Common myeloid progenitor, CD34-positive (primary cell): ENCODE results near the gene DNAH8. TPM values are rescaled to one million over a fixed set of nuclear protein-coding genes. Genes with fewer than 3 reads are reported as not detected.
A peak's percentile ranks its signal among the peaks of the same experiment; 100 is the strongest.

Source experiments
- CTCF ChIA-PET: fragments of 350-600 bp; sonication (Branson Sonifier 250); formaldehyde crosslinking; loops from one replicate; lab custom pipeline; 2021; ENCODE audit warnings: antibody characterized with exemption; lab: Charles Lee
- POLR2A ChIA-PET: fragments of 350-600 bp; sonication (Branson Sonifier 250); formaldehyde crosslinking; loops from one replicate; lab custom pipeline; 2021; ENCODE audit warnings: antibody characterized with exemption; lab: Charles Lee
- DNase-seq, 3 donors: peaks; one replicate each; pipeline versions ENCODE4 v3.0.0 to v3.0.0-alpha.2; 2013
- H3K27ac ChIP-seq, 2 experiments: 1 replicate in 1 of 2; 2 replicates in 1 of 2; pipeline ENCODE4 v1.7.0; 2013; ENCODE audit warnings: inconsistent platforms in 2 of 2, low read length in 2 of 2, mild to moderate bottlenecking in 2 of 2, low read depth in 1 of 2, moderate library complexity in 1 of 2; ENCODE audit not compliant: severe bottlenecking in 2 of 2, insufficient read depth in 1 of 2, poor library complexity in 1 of 2
- H3K27me3 ChIP-seq, 5 experiments: replicated peaks in 2 of 5; 1 replicate in 3 of 5; 2 replicates in 2 of 5; pipeline versions ENCODE4 v1.6.1 to v1.7.0; 2013; ENCODE audit warnings: low read length in 4 of 5, mild to moderate bottlenecking in 2 of 5, moderate library complexity in 2 of 5, inconsistent platforms in 1 of 5; ENCODE audit not compliant: insufficient read depth in 5 of 5, control insufficient read depth in 4 of 5
- H3K36me3 ChIP-seq, 4 experiments: 1 replicate in 2 of 4; 2 replicates in 2 of 4; pipeline versions ENCODE4 v1.6.1 to v1.7.0; 2013; ENCODE audit warnings: low read length in 3 of 4, control low read depth in 1 of 4, mild to moderate bottlenecking in 1 of 4; ENCODE audit not compliant: control insufficient read depth in 4 of 4, insufficient read depth in 4 of 4
- H3K4me1 ChIP-seq, 4 experiments: 1 replicate in 3 of 4; 2 replicates in 1 of 4; pipeline versions ENCODE4 v1.6.1 to v1.7.1; 2013; ENCODE audit warnings: low read length in 3 of 4, mild to moderate bottlenecking in 3 of 4, control low read depth in 1 of 4, inconsistent platforms in 1 of 4, moderate library complexity in 1 of 4; ENCODE audit not compliant: control insufficient read depth in 4 of 4, insufficient read depth in 4 of 4; ENCODE audit errors: control extremely low read depth in 1 of 4
- H3K4me3 ChIP-seq, 7 experiments: 1 replicate in 4 of 7; 2 replicates in 3 of 7; pipeline versions ENCODE4 v1.5.1 to v1.7.0; 2013; ENCODE audit warnings: mild to moderate bottlenecking in 7 of 7, low read length in 6 of 7, moderate library complexity in 6 of 7, inconsistent platforms in 2 of 7, low read depth in 2 of 7, control low read depth in 1 of 7; ENCODE audit not compliant: insufficient read depth in 4 of 7, control insufficient read depth in 1 of 7; ENCODE audit errors: extremely low read depth in 1 of 7
- H3K9me3 ChIP-seq, 5 experiments: 1 replicate in 4 of 5; 2 replicates in 1 of 5; pipeline versions ENCODE4 v1.6.1 to v1.7.1; 2013; ENCODE audit warnings: low read length in 4 of 5, mild to moderate bottlenecking in 2 of 5, inconsistent platforms in 1 of 5, low read depth in 1 of 5, moderate library complexity in 1 of 5; ENCODE audit not compliant: control insufficient read depth in 4 of 5, insufficient read depth in 2 of 5; ENCODE audit errors: control extremely low read depth in 1 of 5
- WGBS: methylation state at CpG from one replicate; pipeline ENCODE4 v1.1.5; 2013; ENCODE audit not compliant: insufficient coverage; 5-methylcytosine and 5-hydroxymethylcytosine counted together
- polyA plus RNA-seq: library from polyadenylated mRNA; unstranded; fragments of 120-200 nt; gene quantifications from one replicate; pipeline ENCODE4 v1.2.1, GENCODE V29; 2013

The DNAH8 gene, protein sequence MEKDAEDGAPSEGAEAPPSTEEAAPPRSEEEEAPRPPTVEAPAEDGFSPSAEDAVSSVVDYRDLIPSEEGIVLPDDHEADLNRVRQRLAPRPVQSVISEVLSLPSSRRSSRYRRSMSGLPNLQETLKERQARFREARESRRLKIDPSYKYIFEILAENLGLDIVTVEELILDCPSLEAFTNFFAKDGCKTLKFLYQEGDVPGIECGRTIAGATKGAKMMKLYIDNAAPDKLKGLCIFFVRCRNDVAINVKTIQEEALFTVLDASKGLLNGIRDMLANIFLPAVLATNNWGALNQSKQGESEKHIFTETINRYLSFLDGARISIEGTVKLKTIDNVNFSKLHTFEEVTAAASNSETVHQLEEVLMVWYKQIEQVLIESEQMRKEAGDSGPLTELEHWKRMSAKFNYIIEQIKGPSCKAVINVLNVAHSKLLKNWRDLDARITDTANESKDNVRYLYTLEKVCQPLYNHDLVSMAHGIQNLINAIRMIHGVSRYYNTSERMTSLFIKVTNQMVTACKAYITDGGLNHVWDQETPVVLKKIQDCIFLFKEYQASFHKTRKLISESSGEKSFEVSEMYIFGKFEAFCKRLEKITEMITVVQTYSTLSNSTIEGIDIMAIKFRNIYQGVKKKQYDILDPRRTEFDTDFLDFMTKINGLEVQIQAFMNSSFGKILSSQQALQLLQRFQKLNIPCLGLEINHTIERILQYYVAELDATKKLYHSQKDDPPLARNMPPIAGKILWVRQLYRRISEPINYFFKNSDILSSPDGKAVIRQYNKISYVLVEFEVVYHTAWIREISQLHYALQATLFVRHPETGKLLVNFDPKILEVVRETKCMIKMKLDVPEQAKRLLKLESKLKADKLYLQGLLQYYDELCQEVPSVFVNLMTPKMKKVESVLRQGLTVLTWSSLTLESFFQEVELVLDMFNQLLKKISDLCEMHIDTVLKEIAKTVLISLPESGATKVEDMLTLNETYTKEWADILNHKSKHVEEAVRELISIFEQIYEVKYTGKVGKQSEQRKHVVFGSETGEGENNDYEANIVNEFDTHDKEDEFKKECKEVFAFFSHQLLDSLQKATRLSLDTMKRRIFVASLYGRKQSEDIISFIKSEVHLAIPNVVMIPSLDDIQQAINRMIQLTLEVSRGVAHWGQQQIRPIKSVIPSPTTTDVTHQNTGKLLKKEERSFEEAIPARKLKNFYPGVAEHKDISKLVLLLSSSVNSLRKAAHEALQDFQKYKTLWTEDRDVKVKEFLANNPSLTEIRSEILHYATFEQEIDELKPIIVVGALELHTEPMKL (N-terminal part only)
- 0.01 TPM for polyA plus RNA-seq

DNA sequence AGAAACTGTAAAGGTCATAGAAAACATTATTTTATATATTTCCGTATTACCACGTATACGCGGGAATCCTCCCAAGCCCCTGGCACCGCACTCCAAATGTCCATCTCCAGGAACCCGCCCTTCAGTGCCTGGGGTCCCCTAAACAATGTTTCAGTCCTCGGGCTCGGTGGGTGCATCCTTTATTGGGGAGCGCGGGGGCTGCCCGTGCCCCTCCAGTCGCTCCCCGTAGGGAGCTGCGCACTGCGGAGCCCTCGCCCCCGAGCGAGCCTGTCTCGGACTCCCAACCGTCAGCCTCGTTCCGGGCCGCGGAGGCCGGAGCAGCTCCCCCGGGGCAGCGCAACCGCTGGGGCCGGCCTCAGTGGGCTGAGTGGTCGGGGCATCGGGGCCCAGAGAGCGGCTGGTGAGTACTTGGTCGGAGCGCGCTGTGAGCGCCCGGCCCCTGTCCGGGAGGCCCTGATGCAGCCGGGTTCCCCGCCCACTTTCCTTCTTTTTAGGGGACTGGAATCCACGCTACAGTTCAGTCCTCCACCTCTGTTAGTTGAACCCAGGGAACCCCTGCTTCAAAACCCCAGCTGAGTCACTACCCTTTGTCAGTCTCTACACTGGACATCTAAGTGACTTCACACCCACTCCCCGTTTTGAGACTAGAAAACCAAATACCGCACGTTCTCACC is at the start of gene DNAH8:
DNAH8 (plus strand) TSS at position 296 of the 674 bp plus-strand sequence. CDS start 7,499 bp downstream, outside the sequence.
- CTCF ChIA-PET: no interaction called here
- peaks cover 4 to 27% (median 11%) of the 10 kb centered on the region in 5 experiments for H3K27me3 ChIP-seq
- no peak within 1 kb of the TSS for H3K27ac ChIP-seq

DNA sequence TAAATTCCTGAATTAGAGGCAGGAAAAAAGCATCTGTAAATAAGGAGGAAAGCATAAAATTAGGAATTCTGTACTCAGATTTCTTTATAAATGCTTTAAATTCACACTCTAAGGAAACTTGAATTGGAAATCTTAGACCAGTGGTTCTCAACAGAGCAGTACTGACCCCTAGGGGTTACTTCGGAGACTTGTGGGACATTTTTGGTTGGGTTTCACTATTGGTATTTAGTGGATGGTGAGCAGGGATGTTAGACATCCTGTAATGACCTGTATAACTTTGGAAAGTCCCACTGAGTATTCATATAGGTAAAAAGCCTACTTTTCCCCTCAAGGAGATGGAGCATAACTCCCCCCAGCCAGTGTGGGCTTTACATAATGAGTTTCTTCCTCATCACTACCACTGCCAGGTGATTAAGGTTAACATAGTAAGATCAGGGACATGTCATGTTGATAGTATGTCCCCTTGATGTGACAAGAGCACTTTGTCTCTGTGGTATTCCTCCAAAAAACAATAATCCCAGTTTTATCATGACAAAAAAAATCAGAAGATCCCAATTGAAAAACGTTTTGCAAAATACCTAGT is 43.1 kb upstream of the DNAH8 start:
- no peak overlapping the region for H3K27ac ChIP-seq
- 80% methylated on average over 1 of the region's 2 CpGs for WGBS
- DNase-seq: peak; percentile 56 to 76 (median 65)
- H3K9me3 ChIP-seq: peaks cover 0 to 1% (median 0%) of the 10 kb centered on the region in 5 experiments
- no peaks in the 10 kb centered on the region for H3K27me3 ChIP-seq
- no peak overlapping the region for H3K4me3 ChIP-seq
- H3K36me3 ChIP-seq: peaks cover 0 to 27% (median 15%) of the 10 kb centered on the region in 4 experiments
- H3K4me1 ChIP-seq: peaks cover 0 to 10% (median 6%) of the 10 kb centered on the region in 4 experiments
- POLR2A ChIA-PET: no interaction called here
- CTCF ChIA-PET: no interaction called here

More for the DNA sequence above, at the start of gene DNAH8:
- Histone ChIP-seq H3K9me3 (peaks cover 0 to 5% (median 0%) of the 10 kb centered on the region in 5 experiments), H3K4me1 (peaks cover 0 to 21% (median 15%) of the 10 kb centered on the region in 4 experiments), H3K4me3 (peak within 1 kb of the TSS; percentile 2 to 71 (median 60)), H3K36me3 (no peaks in the 10 kb centered on the region)
- WGBS: 5% methylated on average over 29 of the region's 44 CpGs
- peak in 1 of 3 donors; percentile 22 for DNase-seq
- POLR2A ChIA-PET: no interaction called here

DNA sequence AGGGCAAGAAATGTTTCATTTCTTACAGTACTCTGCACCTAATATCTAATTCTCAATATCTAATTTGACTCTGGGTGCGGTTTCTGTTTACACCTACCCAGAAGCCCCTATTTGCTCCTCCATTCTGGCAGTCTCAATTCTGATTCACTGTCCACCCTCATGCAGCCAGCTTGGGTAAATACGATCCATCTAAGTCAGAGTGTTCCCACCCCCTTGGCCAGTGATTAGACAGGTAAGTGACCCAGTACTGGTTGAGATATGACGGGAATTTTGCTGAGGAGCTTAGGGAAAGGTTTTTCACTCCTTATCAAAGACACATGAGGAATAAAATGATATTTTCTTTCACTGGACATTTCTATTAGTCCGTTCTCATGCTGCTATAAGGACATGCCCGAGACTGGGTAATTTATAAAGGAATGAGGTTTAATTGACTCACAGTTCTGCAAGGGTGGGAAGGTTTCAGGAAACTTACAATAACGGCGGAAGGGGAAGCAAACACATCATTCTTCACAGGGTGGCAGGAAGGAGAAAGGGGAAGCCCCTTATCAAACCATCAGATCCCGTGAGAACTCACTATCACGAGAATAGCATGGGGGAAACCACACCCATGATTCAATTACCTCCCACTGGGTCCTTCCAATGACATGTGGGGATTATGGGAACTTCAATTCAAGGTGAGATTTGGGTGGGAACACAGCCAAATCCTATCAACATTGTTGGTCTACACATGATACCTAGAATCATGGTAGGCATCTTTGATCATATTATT is 41.5 kb upstream of the DNAH8 start:
- H3K4me1 ChIP-seq: peaks cover 0 to 10% (median 6%) of the 10 kb centered on the region in 4 experiments
- peaks cover 7 to 42% (median 23%) of the 10 kb centered on the region in 4 experiments for H3K36me3 ChIP-seq
- no peak overlapping the region for H3K4me3 ChIP-seq
- POLR2A ChIA-PET: no interaction called here
- DNase-seq: peak; percentile 58 to 70 (median 64)
- 50% methylated on average over 4 of the region's 9 CpGs for WGBS
- H3K27ac ChIP-seq: no peak overlapping the region
- H3K9me3 ChIP-seq: peaks cover 0 to 1% (median 0%) of the 10 kb centered on the region in 5 experiments
- H3K27me3 ChIP-seq: no peaks in the 10 kb centered on the region
- CTCF ChIA-PET: interaction anchor here (1.5 kb wide), 1 partner anchor 9 kb away, joined by 3 read pairs; no protein-coding TSS in a partner anchor

DNA sequence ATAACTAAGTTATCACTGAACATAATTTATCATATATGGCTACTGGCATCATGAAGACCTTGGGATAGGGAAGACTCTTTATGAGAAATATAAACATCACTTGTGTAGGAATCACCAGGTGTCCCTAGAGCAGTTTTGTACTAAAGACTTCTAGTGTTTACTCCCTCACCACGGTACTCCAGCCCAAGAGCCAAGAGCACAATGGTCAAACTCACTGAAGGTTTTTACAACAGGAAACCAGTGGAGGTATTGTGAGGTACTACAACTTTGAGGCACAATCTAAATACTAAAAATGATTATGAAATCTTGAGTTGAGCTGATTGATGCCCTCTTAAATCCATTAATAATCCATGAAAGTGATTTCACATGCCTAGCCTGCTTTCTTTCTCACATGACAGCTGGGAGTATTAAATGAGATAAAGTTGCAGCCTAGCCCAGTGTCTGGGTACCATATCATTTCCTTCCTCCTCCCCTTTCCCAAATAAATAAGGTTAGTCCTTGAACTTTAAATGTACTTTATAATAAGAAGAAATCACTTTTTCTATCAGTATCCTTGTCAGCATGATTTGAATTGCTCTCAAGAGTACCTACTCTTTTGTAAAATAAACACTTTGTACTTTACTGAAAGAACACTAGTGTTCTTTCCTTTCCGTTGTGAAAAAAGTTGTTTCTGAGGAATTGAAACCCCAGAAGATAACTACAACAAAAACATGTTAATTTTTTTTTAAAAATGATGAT is 38.7 kb upstream of the DNAH8 start:
- no peak for DNase-seq
- Histone ChIP-seq H3K27ac (no peak overlapping the region), H3K4me1 (peaks cover 0 to 10% (median 6%) of the 10 kb centered on the region in 4 experiments), H3K4me3 (no peak overlapping the region), H3K27me3 (no peaks in the 10 kb centered on the region), H3K9me3 (peaks cover 0 to 1% (median 0%) of the 10 kb centered on the region in 5 experiments), H3K36me3 (peaks cover 9 to 61% (median 29%) of the 10 kb centered on the region in 4 experiments)
- WGBS: no CpG with 5 or more reads among the region's 2 CpGs
- CTCF ChIA-PET: no interaction called here
- POLR2A ChIA-PET: interaction anchor here (0.7 kb wide), 1 partner anchor 112 kb away, joined by 3 read pairs; no protein-coding TSS in a partner anchor

DNA sequence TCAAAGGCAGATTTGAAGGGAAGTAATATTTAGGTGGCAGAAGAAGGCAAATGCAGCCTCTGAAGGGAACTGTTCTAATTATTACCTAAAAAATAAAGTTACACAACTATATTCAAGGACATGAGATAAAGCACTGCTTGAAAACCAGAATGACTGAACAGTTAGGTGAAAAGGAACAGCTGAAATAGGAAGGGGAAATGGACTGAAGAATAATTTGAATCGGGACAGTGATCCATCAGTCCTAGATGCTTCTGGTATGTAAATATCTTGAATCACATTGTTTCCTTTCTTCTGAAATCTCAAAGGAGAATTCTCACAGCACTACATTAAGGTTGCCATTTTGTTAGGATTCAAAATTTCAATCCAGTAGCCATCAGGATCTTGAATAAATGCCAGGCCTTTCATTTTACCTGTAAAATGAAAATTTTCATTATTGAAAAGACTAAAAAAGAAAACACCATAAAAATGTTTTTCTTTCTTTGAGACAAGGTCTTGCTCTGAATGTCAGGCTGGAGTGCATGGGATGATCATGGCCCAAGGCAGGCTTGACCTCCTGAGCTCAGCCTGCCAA is 38.1 kb upstream of the DNAH8 start:
- peaks cover 0 to 1% (median 0%) of the 10 kb centered on the region in 5 experiments for H3K9me3 ChIP-seq
- H3K4me1 ChIP-seq: peaks cover 0 to 10% (median 6%) of the 10 kb centered on the region in 4 experiments
- ChIA-PET POLR2A (no interaction called here), CTCF (no interaction called here)
- WGBS: 100% methylated on average over 1 of the region's 1 CpG
- H3K27ac ChIP-seq: no peak overlapping the region
- H3K4me3 ChIP-seq: no peak overlapping the region
- peaks cover 9 to 67% (median 32%) of the 10 kb centered on the region in 4 experiments for H3K36me3 ChIP-seq
- no peak for DNase-seq
- no peaks in the 10 kb centered on the region for H3K27me3 ChIP-seq
